CD4-positive, alpha-beta T cell treated with Interleukin-10 for 1 hour (primary cell): ENCODE results near the gene FAAP24.
"Not testable (repeated sequence)": the region's sequence is repeated elsewhere in the genome, so short reads cannot be mapped to it uniquely, and the experiment has no call there.

ENCODE experiments used
- DNase-seq: peaks from one replicate; pipeline ENCODE4 v3.0.0-alpha.2; 2020

Gene FAAP24

GRCh38 chr19:32971715-32972540, at the start of gene FAAP24, which contains the start of gene CEP89:
Gene FAAP24 (plus strand): TSS chr19:32972242. CDS start chr19:32973197, 955 bp downstream.
Gene CEP89 (minus strand): TSS chr19:32971958. CDS start chr19:32971874, 84 bp downstream.
- peak; percentile 100 for DNase-seq

- DNase-seq = no peak
These were observed 47.8 kb upstream of the FAAP24 start for GRCh38 chr19:32924200-32924599.

DNA sequence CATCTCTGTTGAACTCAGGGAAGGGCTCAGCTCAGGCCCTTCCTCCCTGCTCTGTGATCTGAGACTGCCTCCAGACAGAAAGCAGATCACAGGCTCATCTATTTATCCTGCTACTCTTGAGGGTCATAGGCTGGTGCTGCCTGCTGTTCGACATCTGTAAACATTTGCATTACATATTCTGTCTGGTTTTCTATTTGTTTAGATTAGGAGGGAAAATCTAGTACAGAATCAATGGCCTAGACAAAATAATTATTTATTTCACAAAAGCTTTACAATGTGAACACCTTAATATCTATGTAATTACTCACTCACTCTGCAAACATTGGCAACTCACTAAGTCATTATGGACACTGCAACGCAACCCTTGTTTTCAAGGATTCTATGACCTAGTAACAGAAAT, 43.2 kb upstream of the FAAP24 start:
- no peak for DNase-seq

DNA sequence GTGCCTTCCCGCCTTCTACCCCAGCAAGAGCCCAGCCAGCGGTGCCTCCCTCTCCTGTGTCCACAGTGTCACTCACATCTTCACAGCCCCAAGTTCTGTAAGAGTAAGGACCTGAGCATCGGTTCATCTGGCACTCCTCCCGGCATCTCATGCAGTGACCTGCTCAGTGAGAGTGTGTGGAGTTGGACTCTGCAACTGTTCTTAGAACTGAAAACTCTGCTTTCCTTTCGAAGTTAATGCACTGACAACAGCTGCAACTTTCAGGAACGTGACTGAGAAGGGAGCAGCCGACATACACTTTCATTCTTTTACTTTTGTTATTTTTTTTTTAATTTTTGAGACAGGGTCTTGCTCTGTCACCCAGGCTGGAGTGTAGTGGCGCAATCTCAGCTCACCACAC, 41.5 kb upstream of the FAAP24 start:
- no peak for DNase-seq

GRCh38 chr19:32933571-32933970, 38.5 kb upstream of the FAAP24 start:
- DNase-seq = no peak

DNA sequence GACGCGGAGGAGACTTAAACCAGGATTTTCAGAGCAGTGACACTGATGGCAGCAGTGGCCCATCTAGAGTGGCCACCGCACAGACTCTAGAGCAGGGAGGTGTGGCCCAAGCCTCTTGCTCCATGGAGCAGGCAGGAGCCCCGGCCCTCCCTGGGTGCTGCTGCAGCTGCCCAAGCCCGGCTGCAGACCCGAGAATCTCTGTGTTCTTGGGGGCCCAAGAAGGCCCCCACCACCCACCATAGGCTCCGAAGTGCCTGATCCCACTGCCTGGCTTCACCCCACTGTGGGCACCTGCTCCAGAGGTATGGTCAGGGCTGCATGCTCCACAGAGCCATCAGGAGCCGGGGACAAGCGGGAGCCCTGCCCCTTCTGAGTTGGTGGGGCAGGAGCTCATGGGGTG, 36.4 kb upstream of the FAAP24 start:
- DNase-seq = no peak

DNA sequence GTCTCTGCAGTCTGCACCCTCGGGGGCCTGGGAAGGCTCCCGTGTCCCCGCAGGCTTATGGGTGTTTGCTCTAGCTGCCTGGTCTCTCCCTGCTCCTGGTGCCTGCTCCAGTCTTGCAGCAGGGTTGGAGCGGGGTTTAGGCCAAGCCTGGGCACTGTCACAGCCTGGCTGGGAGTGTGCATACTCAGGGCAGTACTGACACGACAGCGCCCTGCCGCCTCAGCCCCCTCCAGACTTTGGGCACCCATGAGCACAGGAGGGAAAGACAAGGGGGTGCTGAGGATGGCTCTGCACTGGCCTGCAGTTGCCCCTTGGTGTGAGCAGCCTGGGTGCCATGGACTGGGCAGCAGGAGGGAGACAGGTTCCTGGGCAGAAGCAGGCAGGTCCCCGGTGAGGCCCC, 36.0 kb upstream of the FAAP24 start:
- no peak for DNase-seq

GRCh38 chr19:32941273-32941672, 30.8 kb upstream of the FAAP24 start:
- not testable (repeated sequence) for DNase-seq

- no peak for DNase-seq
These were observed 26.8 kb upstream of the FAAP24 start for GRCh38 chr19:32945260-32945659.

DNA sequence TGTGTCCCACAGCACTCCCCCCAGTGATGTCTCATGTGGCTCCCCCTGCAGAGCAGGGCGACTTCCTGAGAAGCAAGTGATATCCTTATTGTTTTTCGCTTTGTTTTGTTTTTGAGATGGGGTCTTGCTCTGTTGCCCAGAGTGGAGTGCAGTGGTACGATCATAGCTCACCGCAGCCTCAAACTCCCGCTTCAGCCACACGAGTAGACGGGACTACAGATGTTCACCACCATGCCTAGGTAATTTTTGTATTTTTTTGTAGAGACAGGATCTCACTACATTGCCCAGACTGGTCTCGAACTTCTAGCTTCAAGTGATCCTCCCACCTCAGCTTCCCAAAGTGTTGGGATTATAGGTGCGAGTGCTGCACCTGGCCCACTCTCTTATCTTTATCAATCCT, 5.3 kb upstream of the FAAP24 start:
- DNase-seq = no peak

DNA sequence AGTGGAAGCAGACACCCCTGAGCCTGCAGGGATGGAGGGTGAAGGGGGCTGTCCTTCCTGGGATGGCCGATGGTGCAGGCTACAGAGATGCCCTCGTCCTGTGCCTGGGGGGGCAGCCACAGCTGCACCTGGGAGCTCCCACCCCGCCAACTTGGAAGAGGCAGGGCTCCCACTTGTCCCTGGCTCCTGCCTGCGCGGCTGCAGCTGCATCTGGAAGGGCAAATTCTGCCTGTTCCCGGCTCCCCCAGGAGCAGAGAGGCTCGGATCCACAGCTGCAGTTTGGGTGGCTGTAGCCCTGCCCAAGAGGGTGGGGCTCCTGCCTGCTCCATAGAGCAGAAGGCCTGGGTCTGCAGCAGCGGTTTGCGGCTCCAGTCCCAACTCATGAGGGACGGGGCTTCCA, 2.5 kb upstream of the FAAP24 start:
- DNase-seq = no peak

GRCh38 chr19:32971012-32971595, 938 bp upstream of the FAAP24 start:
- DNase-seq = no peak

- peak; percentile 73 for DNase-seq
These were observed 4.3 kb downstream of the FAAP24 start for GRCh38 chr19:32976223-32976805.

- no peak for DNase-seq
These were observed 5.2 kb downstream of the FAAP24 start for GRCh38 chr19:32977280-32977679.

DNA sequence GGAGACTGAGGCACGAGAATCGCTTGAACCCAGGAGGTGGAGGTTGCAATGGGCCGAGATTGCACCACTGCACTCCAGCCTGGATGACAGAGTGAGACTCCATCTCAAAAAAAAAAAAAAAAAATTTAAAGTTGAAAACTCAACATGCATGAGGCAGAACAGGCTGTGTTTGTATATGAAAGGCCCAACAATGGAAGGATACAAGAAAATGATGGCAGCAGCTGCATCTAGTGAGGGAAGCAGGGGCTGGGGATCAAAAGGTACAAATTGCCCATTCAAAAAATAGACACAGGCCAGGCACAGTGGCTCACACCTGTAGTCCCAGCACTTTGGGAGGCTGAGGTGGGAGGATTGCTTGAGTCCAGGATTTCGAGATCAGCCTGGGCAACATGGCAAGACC, 5.8 kb downstream of the FAAP24 start:
- not testable (repeated sequence) for DNase-seq

DNA sequence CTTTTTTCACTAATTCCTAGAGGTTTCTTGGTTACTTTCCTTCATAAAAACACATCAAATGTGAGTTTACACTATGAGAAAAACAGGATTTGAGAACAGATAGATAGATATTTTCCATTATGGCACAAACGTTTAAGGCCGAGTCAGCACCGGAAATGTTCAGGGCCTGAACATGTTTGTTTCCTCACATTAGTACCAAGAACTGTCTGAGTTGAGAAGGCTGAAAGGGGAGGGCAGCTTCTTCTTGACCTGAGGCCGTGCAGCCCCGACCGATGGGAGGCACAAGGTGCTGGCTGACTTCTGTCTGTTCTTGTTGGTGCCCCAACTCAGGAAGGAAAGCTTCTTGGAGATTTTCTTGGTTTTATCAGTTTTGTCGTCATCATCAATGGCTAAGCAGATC, 7.8 kb downstream of the FAAP24 start:
- not testable (repeated sequence) for DNase-seq

- DNase-seq = not testable (repeated sequence)
These were observed 10.4 kb downstream of the FAAP24 start for GRCh38 chr19:32982488-32982887.

DNA sequence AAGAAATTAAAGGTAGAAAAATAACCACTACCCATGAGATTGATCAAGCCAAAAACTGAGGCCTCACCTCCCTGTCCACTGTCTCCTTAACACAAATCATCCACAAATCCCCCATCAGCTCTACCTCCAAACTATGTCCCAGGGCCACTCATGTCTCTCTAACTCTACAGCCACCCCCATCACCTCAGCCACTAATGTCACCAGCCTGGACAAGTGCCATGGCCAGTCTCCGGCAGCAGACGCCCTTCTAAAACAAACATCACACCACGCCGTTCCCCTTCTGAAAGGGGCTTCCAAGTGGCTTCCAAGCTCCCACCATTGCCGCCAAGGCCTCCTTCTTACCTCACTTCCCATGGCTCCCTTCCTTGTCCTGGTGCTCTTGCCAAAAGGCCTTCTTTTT, 16.2 kb downstream of the FAAP24 start:
- not testable (repeated sequence) for DNase-seq

- no peak for DNase-seq
These were observed 16.7 kb downstream of the FAAP24 start for GRCh38 chr19:32988724-32989123.

DNA sequence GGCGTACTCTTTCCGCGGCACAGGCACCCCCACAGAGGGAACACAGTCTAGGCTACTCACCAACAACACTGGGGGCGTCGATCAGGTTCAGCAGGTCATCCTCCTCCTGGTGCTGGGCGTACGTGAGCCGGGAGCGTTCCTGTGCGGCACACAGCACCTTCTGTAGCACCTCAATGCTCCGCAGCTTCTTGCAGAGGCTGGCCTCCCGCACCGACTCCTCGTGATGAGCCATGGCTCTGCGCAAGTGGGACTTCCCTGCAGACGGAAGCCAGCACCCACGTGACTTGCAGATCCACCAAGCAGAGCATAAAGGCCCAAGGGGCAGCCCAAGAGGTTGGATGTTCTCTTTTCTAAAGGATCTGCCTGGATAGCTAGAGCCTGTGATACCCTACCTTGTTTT, 23.9 kb downstream of the FAAP24 start:
- not testable (repeated sequence) for DNase-seq

DNA sequence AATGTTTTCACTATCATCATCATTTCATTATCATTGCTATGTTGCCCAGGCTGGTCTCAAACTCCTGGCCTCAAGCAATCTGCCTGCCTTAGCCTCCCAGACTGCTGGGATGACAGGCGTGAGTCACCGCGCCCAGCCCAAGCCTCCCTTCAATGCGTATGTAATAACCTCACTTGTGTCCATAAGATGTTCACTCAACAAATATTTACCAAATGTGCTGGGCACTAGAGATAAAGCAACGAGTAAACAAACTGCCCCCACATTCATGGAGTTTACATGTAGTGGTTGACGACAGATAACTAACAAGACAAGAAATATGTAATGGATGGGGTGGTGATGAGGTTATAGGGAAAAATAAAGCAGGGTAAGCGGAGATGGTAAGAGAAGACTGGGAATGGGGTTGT, 25.0 kb downstream of the FAAP24 start:
- not testable (repeated sequence) for DNase-seq

- DNase-seq = no peak
These were observed 25.8 kb downstream of the FAAP24 start for GRCh38 chr19:32997716-32998355.

DNA sequence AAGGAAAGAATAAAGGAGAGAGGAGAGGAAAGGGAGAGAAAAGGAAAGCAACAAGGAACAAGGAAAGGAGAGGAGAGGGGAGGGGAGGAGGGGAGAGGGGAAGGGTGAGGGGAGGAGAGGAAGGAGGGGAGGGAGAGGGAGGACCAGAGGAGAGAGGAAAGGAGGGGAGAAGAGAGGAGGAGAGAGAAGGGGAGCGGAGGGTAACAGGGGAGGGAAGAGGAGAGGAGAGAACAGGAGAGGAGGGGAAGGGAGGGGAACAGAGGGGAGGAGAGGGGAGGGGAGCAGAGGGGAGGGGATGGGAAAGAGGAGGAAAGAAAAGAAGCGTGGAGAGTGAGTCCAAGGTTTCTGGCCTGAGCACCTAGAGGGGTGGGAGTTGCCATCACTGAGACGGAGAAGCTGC, 26.7 kb downstream of the FAAP24 start:
- no peak for DNase-seq

DNA sequence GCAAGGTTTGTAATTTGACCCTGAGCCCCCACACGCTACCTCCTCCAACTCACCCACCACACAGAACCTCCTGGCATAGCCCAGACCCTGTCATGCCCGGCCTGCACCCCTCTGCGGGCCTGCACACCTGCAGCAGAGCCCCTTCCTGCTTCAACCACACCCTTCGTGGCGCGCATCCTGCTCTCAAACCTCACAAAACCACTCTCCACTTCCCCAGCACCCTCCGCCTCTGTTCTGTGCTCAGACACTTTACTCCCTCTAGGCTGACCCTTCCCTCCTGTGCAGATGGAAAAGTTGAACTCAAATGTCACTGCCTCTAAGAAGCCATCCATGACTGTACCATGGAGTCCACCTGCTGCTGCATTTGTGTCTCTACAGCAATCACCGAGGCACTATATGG, 28.5 kb downstream of the FAAP24 start:
- peak; percentile 27 for DNase-seq
